ENCODE data around the gene TUBGCP2.

TUBGCP2 gene, protein sequence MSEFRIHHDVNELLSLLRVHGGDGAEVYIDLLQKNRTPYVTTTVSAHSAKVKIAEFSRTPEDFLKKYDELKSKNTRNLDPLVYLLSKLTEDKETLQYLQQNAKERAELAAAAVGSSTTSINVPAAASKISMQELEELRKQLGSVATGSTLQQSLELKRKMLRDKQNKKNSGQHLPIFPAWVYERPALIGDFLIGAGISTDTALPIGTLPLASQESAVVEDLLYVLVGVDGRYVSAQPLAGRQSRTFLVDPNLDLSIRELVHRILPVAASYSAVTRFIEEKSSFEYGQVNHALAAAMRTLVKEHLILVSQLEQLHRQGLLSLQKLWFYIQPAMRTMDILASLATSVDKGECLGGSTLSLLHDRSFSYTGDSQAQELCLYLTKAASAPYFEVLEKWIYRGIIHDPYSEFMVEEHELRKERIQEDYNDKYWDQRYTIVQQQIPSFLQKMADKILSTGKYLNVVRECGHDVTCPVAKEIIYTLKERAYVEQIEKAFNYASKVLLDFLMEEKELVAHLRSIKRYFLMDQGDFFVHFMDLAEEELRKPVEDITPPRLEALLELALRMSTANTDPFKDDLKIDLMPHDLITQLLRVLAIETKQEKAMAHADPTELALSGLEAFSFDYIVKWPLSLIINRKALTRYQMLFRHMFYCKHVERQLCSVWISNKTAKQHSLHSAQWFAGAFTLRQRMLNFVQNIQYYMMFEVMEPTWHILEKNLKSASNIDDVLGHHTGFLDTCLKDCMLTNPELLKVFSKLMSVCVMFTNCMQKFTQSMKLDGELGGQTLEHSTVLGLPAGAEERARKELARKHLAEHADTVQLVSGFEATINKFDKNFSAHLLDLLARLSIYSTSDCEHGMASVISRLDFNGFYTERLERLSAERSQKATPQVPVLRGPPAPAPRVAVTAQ

DNA sequence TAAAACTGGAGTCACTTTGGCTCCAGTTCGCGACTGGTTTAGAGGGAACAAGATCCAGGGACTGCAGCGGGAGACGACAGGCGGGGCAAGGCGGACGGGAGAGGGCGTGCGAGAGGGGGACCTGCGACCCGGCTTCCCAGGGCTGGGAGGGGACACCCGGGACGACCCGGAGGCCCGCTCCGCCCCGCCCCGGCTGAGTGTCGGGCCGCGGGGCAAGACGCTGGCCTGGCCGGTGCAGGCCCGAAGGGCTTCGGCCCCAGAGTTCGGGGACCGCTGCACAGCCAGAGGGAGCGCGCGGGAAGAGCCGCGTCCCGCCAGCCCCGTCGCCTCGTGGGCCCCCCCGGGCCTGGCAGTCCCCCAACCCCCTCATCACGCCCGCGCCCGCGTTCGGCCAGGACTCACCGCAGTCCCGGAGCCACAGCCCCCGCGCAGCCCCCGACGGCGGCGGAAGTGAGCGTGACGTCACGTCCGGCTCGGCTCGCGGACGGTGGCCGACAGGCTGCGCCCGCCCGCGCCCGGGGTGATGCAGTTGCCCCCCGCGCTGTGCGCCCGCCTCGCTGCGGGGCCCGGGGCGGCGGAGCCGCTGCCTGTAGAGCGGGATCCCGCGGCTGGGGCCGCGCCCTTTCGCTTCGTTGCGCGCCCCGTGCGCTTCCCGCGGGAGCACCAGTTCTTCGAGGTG lies at the start of gene TUBGCP2, which contains the start of gene ZNF511:
Gene TUBGCP2 (minus strand): TSS at position 452 of the 679 bp plus-strand sequence. CDS start 5,931 bp downstream, outside the sequence.
Gene ZNF511 (plus strand): TSS at position 494 of the 679 bp plus-strand sequence. CDS start 30 bp downstream, at position 524.
- no peak for DNase-seq

DNA sequence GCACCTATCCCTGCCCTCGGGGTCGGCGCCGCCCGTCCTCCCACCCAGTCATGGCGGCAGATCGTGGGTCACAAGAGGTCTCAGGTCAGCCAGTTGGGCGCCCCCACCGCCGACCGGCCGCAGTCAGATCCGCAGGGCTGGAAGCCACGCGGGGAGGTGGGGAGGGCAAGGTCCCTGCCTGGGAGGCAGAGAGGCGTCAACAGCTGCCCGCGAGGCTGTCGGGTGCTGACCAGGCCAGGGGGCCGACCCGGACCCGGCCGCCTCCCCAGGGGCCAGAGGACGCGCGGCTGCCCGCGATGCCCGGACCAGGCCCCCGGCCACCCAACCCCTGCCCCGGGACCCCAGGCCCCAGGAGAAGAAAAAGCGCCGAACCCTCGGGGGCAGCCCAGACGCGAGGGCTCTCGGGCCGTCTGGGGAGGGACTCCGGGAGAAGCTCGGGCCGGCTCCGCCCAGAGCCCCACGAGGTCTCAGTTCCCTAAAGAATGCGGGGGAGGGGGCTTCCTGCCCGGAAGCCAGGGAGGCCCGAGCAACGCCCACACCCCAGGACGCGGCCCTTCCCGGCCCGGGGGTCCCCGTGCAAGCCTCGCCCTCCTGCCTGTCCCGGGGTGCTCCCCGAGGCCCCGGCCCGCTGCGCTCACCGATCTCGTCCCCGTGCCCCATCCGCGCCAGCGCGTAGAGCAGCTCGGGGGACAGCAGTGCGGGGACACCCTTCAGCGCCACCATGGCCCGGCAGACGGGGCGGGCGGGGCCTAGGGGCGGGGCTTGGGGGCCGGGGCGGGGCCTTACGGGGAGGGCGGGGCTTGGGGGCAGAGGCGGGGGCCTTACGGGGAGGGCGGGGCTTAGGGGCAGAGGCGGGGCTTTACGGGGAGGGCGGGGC lies 48.9 kb upstream of the TUBGCP2 start, which contains the start of gene FUOM:
Gene FUOM (minus strand): TSS at position 735 of the 877 bp plus-strand sequence. CDS start 12 bp downstream, at position 723.
- DNase-seq = no peak

DNA sequence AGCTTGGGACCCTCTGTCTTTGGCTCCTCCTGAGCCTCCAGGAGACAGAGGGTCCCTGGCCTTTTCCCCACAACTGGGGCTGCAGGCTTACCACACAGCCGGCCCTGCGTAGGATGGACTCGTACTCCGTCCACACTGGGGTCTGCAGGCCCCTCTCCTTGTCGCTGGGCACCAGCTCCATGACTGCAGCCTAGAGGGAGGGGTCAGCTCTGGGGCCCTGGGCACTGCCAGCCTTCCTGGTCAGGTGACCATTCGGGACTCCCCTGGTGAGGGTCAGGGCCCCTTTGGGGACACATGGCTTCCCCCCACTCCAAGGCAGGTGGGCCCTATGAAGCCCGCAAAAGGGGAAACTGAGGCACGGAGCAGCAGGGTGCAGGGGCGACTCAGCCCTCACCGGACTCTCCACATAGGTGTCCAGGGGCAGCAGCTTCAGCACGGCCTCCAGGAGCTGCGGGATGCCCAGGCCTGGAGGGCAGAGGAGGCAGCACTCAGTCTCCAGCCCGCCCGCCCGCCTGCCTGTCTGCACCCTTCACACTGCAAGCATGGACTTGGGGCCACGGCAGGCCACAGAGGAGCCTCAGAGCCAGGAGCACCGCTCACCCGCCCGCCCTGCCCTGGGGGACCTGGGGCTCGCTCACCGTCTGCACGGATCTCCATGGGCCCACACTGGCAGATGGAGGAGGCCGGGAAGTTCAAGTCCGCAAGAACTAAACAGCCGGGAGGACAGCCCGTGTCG lies 48.0 kb upstream of the TUBGCP2 start:
- DNase-seq = no peak

DNA sequence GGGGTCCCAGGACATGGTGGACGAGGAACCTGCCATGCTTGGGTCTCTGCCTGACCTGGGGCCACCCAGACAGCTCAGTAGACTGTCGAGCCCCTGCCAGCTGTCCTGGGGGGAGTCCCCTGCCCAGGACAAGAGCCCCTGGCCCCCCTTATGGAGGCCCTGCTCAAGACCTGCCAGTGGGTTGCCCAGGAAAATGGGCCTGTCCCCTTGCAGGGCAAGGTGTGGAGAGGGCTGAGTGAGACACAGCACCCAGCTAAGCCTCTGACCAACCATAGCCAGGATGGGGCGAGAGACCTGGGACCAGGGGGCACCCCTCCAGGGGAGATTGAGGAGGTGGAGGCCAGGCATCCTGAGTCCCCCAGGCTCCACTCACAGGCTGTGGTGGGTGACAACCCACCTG lies 47.3 kb upstream of the TUBGCP2 start:
- no peak for DNase-seq

DNA sequence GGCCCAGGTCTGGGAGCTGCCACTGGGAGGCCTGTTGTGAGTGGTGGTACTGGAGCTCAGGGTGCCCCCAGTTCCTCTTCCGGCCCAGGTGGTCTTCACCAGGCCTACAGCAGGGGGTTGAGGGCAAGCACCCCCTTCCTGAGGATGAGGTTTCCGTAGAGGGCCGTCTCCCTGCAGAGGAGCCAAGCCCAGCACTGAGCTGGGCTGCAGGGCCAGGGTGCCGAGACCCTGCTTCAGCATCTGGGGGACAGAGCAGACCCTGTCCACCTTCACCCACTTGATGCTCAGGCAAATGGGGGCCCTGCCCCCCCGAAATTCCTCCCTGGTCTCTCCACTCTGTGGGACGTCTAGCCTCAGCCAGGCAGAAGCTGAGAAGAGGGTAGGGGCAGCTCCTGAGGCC lies 46.6 kb upstream of the TUBGCP2 start:
- DNase-seq = no peak

DNA sequence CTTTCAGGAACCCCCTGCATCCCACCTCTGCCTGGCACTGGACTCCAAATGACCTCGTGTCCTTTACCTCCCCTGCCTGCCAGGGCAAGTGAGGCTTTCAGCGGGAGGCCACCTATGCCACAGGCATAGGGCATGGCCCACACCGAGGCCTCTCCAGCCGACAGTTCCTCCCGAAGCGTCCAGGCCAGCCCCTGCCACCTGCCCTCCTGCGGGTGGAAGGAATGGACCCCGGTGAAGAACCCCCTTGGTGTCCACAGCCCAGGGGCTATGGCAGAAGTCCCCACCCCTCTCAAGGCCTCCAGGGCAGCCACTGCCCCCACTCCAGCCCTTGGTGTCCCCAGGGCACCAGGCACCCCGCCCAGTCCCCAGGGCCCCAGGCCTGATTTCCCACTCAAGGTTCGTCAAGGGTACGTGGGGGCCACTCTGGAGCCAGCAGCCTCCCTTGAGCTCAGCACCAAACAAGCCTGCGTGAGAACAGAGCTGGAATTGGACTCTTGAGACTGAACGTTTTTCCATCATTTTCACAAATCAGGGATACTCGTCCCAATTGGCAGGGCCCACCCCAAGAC lies 46.1 kb upstream of the TUBGCP2 start:
- DNase-seq = no peak

DNA sequence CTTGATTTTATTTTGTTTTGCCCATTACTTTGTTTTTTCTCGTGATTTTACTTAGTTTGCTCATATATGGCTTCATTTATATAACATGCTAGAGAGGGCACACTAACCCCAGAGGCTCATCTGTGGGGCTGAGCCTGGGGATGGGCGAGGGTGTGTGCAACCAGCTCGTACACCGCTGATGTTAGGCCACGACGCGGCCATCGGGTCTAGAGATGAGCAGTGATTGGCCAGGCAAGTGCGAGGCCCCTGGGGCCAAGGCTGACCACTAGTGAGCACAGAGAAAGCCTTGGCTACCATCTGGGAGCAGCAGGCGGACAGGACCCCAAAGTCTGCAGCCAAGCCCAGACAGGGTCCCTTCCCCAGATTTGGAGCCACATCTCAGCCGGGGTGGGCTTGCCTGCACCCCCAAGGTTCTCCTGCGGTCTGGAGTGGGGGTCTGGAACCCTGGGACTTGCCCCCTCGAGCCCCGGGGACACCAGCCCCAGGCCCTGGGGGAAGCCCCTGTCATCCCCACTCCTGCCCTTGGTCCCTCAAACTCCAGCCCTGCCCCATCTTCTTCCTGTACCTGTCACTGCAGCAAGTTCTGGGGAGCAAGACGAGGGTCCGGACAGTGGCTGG lies 45.4 kb upstream of the TUBGCP2 start:
- no peak for DNase-seq

DNA sequence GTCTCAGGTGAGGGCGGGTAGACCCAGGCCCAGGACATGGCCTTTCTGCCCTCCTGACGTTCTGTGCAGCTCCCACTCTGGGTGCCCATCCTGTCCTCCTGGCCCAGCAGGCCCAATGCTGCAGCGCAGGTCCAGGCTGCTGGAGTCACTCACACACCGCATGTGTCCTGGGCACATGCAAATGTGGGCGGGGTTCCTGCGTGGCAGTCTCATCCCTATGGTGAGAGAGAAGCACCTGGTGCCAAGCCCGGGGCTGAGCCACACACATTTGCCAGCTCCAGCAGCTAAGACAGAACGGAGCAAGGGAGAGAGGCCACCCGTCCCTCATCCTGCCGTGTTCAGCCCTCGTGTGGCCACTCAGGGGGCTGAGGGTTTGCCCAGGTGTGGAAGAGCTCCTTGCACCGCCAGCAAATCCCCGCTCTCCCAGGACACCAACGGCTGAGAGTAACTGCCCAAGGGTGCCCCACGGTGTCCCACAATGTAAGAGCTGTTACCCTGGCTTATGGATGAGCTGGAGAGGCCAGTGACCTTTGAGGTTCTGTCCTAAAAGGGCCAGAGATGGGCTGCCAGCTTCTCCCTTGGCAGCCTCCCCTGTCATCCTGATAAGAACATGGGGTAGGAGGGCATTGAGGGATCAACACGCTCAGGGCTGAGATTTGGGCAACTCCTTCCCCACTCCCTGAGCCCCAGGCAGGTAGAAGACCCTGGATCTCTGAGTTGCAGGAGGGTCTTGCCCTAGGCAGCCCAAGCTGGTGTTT lies 44.7 kb upstream of the TUBGCP2 start:
- DNase-seq = no peak

DNA sequence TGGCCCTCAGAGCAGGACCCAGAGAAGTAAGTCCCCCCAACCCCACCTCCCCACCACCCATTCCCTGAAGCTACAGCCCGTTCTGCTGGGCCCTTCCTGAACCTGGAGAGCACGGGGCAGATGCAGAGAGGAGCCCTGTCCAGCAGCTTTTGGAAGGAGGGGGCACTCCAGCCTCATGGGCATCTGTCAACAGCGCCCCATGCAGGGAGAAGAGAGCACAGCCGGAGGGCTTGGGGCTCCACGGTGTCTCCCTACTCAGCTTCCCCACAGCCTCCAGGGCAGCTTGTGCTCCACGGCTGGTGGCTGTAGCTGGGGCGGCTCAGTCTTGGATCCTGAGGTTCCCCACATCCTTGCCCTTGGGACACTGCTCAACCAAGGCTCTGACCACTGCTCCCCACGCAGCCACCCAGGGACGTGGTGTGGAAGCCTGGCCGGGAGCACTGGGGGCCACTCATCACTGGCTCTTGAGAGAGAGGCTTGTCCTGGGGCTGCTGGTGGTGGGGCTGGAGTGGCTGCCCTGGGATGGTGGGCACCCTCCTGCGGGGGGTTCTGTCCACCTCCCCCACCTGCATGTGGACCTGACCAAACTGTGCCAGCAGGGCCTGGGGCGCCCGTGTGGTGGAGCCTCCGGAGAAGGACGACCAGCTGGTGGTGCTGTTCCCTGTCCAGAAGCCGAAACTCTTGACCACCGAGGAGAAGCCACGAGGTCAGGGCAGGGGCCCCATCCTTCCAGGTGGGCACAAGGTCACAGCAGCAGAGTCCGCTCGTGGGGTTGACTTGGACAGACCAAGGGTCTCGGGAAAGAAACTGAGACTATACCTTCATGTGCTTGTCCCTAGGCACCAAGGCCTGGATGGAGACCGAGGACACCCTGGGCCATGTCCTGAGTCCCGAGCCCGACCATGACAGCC lies 43.0 kb upstream of the TUBGCP2 start:
- no peak for DNase-seq

DNA sequence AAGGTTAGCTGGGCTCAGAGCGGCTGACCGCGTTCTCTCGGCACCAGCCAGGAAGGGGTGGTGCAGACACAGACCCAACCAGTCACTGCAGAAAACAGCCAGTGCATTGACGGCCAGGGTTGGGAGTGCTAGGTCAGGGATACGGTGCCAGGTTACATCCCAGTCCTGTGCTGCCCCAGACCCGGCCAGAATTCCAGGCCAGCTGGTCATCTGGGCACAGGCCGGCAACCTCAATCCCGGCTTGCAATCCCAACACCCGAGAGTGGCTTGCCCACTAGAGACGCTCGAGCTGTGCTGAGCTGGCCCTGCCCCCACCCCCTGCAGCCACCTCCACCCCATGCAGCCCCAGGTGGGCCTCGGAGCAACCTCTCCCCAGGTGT lies 42.3 kb upstream of the TUBGCP2 start:
- no peak for DNase-seq

DNA sequence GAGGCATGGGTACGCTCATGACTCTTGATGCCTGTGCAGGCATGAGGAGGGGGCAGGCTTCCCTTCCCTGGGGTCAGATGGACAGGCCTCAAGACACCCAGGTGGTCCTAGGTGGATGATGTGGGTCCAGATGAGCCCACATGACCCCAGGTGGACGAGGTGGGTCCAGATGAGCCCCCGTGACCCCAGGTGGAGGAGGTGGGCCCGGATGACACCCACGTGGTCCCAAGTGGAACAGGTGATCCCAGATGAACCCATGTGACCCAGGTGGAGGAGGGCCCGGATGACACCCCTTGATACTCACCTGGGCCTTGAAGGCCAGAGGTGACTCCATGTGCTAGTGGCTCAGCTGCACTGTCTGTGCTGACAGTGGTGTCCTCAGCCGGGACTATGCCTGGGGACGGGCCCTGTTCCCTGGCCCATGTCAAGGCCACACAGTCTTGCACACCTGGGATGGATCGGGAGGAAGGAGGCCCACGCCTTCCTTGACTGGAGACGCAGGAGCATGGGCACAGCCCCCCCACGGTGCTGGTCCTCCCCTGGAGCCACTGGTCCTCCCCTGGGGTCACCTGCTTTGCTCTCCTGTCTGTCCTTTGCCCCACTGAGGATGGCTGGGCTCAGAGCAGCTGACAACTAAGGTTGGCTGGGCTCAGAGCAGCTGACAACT lies 41.7 kb upstream of the TUBGCP2 start:
- DNase-seq = no peak

DNA sequence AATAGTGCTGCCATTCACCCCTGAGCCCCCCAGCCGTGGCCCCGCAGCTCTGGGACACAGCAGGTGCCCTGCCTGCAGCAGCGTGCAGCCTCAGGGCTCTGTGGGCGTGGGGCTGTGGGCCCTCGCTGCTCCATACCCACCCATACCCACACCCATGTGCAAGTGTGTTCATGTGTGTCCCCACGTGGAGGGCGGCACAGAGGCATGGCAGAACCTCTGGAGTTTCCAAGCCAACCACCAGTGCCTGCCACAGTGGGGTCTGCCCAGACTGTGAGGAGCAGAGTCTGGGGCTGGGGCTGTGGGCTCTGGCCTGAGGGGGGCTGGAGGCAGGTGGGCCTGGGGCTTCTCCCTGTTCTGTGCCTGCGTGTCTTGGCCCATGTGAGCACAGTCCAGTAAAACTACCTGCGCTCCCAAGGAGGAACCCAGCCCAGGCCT lies 40.9 kb upstream of the TUBGCP2 start:
- DNase-seq = no peak

DNA sequence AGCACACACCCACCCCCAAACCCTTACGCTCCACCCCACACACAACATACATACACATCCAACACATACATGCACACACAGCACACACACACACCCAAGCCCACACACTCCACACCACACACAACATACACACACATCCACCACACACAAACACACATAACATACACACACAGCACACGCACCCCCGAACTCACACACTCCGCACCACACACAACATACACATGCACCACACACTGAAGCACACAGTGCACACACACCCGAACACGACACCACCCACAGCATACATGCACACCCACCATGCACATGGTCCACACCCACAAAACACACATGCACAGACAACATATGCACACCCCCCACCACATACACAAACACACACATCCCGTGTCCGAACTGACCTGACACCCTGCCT lies 40.5 kb upstream of the TUBGCP2 start:
- DNase-seq = no peak

DNA sequence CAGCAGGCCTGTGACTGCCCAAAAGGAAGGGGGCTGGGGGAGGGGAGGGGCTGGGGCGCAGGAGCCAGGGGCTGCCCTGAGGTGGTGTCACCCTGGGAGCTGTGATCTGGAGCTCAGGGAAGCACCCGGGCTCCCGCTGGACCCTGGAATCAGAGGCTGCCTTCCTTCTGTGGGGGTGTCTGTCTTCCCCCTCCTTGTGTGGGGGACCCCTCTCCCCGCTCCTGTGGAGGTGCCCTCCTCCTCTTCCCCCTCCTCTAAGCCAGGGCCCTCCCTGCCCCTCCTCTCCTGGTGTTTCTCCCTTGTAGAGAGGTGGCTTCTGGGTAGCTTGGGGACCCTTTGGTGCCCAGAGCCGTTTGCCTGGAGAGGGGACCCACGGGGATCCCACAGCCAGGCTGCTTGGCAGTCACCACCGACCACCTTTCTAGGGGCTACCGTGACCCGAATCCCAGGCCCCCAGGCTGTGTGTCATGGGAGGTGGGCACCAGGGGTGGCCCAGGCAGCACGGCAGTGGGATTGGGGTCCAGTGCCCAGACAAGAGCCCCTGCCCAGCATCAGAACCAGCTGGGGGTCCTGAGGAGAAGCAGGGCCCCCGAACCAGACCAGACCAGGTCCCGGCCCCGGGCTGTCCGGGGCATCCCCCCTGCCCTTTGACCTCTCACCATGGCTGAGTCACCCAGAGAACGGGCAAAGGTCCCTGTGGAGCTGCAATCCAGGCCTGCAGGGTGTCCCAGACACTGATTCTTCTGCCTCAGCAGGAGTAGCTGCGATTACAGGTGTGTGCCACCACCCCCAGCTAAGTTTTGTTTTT lies 39.2 kb upstream of the TUBGCP2 start:
- no peak for DNase-seq

DNA sequence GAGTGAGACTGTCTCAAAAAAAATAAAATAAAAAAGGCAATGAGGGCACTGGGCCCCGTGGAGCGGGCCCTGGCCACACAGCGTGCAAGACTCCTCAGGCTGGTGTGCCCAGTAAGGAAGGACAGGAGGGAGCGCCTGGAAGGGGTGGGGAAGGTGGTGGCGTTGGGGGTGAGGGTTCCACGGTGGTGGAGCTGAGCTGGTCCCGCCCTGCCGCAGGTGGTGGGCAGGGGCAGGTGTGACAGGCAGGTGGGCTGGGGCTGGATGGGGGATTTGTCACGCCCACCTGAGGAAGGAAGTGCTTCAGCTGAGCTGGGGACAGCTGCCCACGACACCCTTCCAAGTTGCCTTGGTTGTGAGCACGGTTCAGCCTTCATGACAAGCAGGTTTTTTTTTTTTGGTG lies 37.7 kb upstream of the TUBGCP2 start:
- no peak for DNase-seq

DNA sequence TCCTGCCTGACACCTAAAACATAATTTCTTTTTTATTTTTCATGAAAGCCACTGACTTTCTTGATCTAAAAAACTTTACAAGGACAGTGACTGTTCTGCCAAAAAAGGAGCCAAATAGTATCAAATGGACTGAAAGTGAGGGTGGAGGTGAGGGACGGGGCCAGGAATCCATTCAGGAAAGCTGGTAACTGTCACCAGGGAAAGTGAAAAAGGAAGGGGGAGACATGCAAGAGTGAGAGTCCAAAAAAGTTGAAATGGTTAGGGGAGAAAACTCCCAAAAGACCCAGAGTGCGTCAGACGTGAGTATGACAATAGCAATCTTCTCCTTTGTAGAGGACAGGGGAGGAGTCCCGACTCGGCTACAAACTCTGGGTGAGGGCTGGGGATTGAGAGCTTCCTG lies 35.6 kb upstream of the TUBGCP2 start:
- DNase-seq = no peak

DNA sequence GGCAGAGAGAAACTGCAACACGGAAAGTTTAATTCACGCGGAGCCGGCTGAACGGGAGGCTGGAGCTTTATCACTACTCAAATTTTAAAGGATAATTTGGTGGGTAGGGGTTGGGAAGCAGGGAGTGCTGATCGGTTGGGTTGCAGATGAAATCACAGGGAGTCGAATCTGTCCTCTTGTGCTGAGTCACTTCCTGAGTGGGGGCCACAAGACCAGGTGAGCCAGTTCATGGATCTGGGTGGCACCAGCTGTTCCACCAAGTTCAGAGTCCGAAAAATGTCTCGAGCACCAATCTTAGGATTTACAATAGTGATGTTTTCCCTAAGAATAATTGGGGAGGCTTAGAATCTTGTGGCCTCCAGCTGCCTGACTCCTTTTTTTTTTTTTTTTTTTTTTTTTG lies 34.9 kb upstream of the TUBGCP2 start:
- no peak for DNase-seq

Data from NCI-H1694 (cell line).